GM20431 (cell line): ENCODE data around the gene S100A5.
"Not testable (repeated sequence)": the region's sequence is repeated elsewhere in the genome, so short reads cannot be mapped to it uniquely, and the experiment has no call there.

ENCODE experiments used
- in situ Hi-C: fragments of 300-500 bp; cut with MseI, MboI; formaldehyde crosslinking; loops from one replicate; pipeline ENCODE4 v1.15.0; 2020; ENCODE audit warnings: low sequenced_read_pairs; ENCODE audit not compliant: unreplicated experiment

Gene S100A5, protein sequence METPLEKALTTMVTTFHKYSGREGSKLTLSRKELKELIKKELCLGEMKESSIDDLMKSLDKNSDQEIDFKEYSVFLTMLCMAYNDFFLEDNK

DNA sequence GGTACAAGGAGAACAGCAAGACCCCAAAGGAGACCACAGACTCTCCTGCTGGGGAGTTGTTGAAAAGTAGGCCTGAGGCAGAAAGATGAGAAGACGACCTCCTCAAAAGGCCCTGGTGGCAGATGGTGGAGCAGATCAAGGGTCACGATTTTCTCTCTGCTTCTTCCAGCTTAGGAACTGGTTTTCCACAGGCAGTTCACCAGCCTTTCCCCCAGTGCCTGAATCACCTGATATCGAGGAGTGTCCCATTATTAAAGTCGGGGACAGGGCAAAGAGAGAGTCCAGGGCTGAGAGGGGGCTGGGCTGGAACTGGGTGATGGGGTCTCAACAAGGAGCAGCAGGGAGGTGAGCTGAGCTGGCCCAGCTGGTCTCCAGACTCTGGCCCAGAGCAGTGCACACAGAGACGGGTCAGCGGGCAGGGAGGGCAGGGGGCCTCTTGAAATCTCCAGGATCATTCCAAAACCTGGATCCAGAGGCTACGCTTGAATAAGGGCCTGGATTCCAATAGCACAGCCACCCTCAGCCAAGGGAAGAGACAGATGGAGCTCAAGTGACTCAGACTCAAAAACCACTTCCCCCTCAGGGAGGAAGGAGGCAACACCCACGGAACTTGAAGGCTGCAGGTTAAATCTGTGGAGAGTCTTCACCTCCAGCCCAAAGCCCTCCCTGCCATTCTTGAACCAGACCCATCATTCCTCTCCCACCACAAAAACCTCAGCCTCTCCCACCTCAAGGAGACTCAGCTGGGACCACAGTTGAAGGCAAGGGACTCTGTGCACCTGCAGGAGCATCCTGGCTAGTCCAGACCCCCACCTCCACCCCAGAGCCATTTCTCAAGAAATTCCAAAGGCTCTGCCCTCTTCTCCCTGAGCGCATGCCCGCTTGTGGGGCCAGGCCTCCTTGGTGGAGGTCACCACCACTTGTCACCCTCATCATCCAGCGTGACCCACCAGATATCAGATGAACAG is at the start of gene S100A5:
Gene S100A5, minus strand, starts transcription at position 541 of the 968 bp plus-strand sequence. CDS start 743 bp downstream, outside the sequence.
- in situ Hi-C loops: no loop called here

- in situ Hi-C loops: no loop called here
Measured at GRCh38 chr1:153588482-153588881, 47.7 kb upstream of the S100A5 start.

DNA sequence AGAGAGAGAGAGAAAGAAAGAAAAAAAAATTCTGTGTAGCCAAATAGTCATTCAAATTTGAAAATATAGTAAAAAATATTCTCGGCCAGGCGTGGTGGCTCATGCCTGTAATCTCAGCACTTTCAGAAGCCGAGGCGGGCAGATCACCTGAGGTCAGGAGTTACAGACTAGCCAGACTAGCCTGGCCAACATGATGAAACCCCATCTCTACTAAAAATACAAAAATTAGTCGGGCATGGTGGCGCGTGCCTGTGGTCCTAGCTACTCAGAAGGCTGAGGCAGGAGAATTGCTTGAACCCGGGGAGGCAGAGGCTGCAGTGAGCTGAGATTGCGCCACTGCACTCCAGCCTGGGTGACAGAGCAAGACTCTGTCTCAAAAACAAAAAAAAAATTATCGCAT is 47.3 kb upstream of the S100A5 start:
- in situ Hi-C loops: not testable (repeated sequence)

DNA sequence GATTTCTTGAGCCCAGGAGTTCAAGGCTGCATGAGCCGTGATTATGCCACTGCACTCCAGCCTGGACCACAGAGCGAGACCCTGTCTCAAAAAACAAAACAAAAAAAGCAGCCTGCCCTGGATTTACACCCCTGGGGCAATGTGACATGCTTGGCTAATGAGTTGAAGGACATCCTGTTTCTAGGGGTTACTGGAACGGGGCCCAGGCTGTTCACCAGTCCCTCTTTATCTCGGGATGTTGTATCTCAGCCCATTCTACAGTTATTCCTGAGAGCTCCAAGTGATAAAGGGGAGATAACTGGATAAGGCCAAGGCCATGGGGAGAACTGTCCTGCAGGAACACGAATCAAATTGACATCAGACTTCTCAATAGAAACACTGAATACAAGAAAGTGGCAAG is 46.6 kb upstream of the S100A5 start:
- in situ Hi-C loops: no loop called here

DNA sequence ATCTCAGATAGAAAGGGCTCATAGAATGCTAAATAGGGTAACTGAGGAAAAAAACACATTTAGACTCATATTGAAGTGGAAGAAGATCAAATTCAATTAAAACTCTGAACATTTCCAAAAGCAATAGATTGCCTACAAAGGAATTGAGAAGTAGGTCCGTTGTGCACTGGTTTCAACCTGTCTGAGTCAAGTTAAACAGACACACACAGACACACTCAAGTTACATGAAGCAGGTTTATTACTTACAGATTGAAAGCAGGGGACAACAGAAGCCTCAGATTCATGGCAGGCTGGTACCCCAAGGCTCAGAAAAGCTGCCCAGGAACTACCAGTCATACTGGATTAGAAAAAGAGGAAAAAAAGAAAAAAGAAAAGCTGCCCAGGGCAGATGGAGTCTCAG is 45.6 kb upstream of the S100A5 start:
- in situ Hi-C loops: no loop called here

DNA sequence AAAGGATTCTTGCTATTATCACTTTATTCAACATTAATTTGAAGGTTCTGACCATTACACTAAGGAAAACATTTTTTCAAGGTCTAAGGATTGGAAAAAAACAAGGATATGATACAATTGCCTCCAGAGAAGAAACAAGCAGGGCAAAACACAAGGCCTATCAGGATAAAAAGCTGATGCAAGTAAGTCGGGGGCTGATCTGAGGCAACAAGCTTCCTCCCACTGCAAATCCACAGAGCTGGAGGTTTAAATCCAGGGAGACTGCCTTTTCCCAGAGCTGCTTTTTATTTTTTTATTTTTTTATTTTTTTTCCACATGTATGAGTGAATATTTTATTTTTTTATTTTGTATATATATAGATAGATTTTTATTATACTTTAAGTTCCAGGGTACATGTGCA is 44.3 kb upstream of the S100A5 start:
- in situ Hi-C loops: no loop called here

DNA sequence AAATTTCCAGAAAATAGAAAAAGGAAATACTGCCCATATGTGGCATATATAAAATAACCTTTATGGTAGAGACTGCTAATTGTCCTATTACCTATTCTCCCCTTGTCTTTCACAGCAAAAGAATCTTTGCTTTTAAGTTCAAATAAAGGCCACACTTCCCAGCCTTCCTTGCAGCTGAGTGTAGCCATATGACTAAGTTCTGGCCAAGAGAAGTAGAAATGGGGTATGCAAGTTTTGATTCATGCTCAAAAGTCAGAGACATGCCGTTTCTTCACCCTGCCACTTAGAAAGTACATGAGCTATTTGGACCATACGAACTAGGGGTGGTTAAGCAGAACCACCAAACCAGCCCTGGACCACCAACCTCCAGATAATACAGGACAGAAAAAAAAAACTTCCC is 43.2 kb upstream of the S100A5 start:
- in situ Hi-C loops: no loop called here

GRCh38 chr1:153583514-153583913 is 42.8 kb upstream of the S100A5 start:
- in situ Hi-C loops: not testable (repeated sequence)

DNA sequence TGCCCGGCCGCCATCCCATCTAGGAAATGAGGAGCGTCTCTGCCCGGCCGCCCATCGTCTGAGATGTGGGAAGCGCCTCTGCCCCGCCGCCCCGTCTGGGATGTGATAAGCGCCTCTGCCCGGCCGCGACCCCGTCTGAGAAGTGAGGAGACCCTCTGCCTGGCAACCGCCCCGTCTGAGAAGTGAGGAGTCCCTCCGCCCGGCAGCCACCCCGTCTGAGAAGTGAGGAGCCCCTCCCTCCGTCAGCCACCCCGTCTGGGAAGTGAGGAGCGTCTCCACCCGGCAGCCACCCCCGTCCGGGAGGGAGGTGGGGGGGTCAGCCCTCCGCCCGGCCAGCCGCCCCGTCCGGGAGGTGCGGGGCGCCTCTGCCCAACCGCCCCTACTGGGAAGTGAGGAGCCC is 42.1 kb upstream of the S100A5 start:
- in situ Hi-C loops: not testable (repeated sequence)

DNA sequence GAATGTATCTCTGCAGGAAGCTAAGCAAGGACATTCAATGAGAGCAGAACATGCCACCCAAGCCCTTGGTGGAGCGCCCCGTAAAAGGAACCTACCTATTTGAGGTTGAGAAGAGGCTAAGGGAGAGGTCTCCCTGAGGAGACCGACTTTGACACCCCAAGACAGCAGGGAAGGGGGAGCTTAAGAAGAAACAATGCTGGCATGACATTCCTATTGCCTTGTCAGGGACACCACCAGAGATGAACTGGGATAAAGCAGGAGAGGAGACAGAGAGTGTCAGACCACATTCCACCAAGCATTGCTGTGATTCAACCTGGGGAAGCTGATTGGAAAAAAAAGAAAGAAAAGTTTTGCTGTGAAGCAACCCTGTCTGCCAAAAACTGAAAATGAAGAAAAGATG is 38.2 kb upstream of the S100A5 start:
- in situ Hi-C loops: no loop called here

GRCh38 chr1:153578490-153578889 is 37.8 kb upstream of the S100A5 start:
- in situ Hi-C loops: no loop called here

- in situ Hi-C loops: no loop called here
Measured at GRCh38 chr1:153577624-153578051, 36.9 kb upstream of the S100A5 start.

GRCh38 chr1:153577138-153577537 is 36.4 kb upstream of the S100A5 start:
- in situ Hi-C loops: no loop called here

DNA sequence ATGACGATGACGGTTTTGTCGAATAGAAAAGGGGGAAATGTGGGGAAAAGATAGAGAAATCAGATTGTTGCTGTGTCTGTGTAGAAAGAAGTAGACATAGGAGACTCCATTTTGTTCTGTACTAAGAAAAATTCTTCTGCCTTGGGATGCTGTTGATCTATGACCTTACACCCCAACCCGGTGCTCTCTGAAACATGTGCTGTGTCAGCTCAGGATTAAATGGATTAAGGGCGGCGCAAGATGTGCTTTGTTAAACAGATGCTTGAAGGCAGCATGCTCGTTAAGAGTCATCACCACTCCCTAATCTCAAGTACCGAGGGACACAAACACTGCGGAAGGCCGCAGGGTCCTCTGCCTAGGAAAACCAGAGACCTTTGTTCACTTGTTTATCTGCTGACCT is 34.8 kb upstream of the S100A5 start:
- in situ Hi-C loops: not testable (repeated sequence)

- in situ Hi-C loops: not testable (repeated sequence)
Measured at GRCh38 chr1:153575081-153575491, 34.4 kb upstream of the S100A5 start.

DNA sequence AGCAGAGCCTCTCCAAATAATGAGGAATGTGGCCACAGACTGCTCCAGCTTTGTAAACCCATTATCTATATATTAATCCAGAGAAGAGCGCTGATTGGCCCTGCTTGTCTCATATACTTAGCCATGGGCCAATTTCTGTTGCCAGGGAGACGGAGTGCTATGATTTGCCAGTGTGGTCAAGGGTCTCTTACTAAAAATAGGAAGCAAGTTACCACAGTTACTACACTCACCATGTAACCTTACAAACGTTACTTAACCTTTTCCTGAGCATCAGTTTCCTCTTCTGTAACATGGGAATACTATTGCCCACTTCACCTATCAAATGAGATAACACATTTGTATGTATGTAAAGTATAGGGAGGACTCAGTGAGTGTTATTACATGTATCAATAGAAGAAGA is 32.6 kb upstream of the S100A5 start:
- in situ Hi-C loops: no loop called here

DNA sequence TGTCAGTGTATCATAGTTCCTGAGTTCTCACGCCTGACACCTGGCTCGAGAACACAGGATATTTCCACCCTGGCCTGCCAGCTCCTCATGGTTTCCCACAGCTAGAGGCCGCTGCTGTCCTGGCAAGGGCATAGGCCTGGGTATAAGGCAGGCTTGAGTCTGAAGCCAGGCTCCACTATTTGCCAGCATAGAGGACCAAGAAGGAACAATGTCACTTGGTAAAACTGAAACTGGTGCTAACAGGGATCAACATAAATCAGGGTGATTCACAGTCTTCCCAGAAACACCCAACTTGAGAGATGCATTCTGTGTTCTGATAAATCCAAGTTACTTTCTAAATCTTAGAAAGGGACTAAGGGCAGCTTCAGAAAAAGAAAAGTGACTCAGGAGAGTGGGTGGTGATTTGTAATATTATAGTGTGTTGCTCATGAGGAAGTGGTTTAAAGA is 31.9 kb upstream of the S100A5 start:
- in situ Hi-C loops: no loop called here

DNA sequence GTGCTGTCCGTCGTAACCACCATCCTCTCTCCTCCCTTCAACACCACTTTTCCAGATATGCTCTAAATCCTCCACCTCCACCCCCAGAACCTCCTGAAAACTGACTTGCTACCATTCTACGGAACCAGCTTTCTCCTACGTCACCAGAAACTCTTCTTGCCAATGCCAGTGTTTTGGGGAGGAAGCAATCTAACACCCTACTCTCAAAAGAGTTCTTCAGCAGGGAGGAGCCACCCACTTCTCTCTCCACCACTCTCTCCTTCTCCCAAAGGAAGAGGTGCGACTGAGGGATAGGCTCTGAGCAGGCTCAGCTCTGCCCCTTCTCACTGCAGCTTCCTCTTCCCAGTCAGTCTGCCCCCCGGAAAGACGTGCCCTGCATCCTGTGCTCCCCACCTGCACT is 31.0 kb upstream of the S100A5 start:
- in situ Hi-C loops: no loop called here

DNA sequence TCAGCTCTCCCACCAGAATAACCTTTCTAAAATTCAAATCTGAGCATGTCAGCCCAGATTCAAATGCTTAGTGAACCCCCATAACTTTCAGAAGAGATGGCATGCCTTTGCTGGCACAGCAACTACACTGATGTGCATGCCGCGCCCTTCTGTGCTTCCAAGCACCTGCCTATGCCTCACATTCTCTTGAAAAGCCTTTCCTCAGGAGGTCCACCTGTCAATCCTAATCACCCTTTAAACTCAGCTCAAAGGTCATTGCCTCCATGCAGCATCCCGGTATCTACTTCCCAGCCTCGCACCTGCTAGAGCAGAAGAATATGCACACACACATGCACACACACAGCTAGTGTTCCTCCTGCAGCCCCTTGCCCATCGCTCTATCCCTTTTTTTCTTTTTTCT is 30.1 kb upstream of the S100A5 start:
- in situ Hi-C loops: no loop called here

GRCh38 chr1:153569465-153569864 is 28.7 kb upstream of the S100A5 start:
- in situ Hi-C loops: loop anchor here (5.0 kb wide), 1 partner anchor 57 kb away; no protein-coding TSS in a partner anchor

- in situ Hi-C loops: loop anchor here (5.0 kb wide), 1 partner anchor 56 kb away; no protein-coding TSS in a partner anchor
Measured at GRCh38 chr1:153568367-153569099, 27.8 kb upstream of the S100A5 start.
